GM18507 (cell line): ENCODE results near the gene FXR2.
A peak's percentile ranks its signal among the peaks of the same experiment; 100 is the strongest.

Experiments
- DNase-seq: peaks from one replicate; pipeline ENCODE4 v3.0.0; 2011; ENCODE audit warnings: low read depth; ENCODE audit not compliant: insufficient read length; ENCODE audit errors: extremely low spot score
- FAIRE-seq: peaks from 2 replicates; lab custom pipeline; 2011; peaks lifted over from hg19 to GRCh38; lab: Jason Lieb, UNC

FXR2 gene

DNA sequence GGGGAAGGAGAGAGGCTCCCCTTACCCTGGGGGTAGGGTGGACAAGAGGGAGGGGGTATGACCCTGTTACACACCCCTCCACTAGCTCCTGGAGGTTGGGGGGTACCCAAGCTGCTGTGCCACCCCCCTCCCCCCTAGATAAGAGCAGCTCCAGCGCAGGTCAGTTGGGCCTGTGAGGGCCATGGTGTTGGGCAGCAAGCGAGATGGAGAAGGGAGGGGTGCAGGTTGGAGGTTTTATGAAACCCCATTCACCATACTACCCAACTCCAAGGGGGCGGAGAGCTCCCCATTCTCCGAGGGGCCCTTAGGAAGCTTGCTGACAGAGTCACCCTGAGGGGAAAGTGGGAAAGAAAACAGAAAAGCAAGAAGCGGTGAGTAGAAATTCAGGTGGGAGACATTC is 23.1 kb downstream of the FXR2 start:
- FAIRE-seq (no peak), DNase-seq (no peak)

GRCh38 chr17:7590743-7591142 is 24.0 kb downstream of the FXR2 start:
- DNase-seq (no peak), FAIRE-seq (no peak)

DNA sequence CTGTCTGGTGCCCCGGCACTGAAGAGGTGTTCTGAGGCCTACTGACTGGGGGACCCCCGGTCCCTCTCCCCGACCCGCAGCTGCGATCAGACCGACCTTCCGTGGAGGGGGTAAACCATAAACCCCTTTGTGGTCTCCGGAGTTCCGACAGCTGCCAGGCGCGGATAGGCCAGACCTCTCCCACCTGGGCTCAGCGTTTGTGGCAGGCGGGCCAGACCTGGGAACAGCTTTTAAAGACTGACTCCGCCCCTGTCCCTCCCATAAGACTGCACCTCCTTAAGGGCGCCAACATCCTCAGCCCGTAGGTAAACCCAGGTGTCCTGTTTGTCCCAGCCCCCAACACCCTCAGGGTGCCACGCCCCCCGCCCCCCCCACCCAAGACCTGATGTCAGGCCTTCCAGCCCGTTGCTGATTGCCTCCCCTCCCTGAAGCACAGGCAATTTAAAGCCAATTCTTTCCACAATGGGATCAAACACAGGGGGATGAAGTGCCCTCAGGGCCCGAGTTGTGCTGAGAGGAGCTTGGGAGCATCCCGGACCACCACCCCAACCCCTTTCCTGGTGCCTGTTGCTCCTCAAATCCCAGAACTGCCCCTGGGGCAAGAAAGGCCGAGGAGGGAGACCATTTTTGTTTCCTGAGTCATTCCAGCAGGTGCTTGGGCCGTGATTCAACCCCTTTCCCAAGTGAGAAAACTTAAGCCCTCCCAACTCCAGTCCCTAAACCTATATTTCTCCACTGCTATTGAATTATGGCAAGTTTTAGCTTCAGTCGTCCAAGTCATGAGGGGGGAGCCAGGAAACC is 24.6 kb downstream of the FXR2 start, which contains the start of gene SOX15:
Gene SOX15, minus strand, starts transcription at position 204 of the 801 bp plus-strand sequence. CDS start 418 bp downstream, outside the sequence.
- DNase-seq (no peak), FAIRE-seq (no peak)

- DNase-seq = peak; percentile 62
- peak; percentile 72 for FAIRE-seq
These were observed 25.4 kb downstream of the FXR2 start for GRCh38 chr17:7589204-7589868.

GRCh38 chr17:7588553-7589203 is 26.0 kb downstream of the FXR2 start:
- DNase-seq = no peak
- no peak for FAIRE-seq

- no peak for FAIRE-seq
- DNase-seq = no peak
These were observed 27.1 kb downstream of the FXR2 start for GRCh38 chr17:7587420-7588151.

DNA sequence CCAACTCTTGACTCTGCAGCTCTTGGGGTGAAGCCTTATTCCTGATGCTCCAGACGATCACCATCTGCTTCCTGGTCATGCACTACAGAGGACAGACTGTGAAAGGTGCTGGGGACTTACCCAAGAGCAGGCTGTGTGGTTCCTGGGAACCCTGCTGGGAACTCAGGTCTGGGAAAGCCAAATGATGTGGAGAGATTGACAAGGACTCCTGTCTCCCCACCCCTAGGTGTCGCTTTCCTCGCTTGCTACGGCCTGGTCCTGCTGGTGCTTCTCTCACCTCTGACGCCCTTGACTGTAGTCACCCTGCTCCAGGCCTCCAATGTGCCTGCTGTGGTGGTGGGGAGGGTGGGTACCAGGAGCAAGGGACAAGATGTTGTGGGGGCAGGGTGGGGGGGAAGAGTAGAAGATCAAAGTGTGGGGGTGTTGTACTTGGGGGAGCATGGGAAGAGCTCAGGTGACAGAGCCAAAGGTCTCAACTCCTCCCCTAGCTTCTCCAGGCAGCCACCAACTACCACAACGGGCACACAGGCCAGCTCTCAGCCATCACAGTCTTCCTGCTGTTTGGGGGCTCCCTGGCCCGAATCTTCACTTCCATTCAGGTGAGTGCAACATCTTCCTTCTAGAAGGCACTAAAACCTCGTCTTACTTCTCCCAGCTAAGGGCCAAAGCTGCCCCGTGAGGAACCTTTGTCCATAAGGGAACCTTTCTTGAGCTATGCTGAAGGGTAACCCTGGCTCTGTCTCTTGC is 27.9 kb downstream of the FXR2 start:
- FAIRE-seq (peak; percentile 36), DNase-seq (no peak)

DNA sequence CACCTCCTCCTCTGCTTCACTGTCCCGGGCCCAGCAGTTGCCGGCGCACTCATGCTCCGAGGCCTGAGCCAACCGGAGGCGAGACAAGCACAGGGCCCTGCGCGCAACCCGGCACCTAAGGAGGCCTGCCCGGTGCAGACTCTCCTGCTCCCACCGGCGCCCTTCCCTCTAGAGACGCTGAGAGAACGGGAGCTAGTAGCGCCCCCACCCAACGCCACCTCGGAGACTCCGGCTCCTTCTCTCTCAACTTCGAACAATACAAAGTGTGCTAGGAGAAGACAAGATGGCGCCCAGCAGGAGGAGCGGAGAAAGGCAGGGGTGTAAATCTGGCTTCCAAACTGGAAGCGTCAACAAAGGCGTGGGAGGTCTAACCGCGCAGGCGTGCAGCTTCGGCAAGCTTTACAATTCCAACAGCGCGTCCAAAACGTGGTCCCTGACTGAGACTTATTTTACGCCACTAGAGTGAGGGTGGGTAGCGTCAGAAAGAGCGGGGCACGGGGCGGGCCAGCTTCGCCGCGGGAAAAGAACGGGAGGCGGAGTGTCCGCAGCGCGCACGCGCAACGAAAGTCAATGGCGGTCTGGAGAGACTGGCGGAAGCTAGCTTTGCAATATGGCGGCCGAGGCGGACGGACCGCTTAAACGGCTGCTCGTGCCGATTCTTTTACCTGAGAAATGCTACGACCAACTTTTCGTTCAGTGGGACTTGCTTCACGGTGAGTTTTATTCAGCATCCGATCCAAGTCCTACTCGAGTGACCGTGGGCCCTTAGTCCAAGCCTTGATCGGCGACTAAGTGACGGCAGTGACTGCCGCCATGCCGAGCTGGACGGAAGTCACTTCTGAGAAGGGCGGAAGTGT is 31.2 kb downstream of the FXR2 start, which contains the start of gene MPDU1:
Gene MPDU1, plus strand, starts transcription at position 600 of the 857 bp plus-strand sequence. Its CDS starts 11 bp downstream, at position 611.
- DNase-seq (peak; percentile 87), FAIRE-seq (peak; percentile 97)

DNA sequence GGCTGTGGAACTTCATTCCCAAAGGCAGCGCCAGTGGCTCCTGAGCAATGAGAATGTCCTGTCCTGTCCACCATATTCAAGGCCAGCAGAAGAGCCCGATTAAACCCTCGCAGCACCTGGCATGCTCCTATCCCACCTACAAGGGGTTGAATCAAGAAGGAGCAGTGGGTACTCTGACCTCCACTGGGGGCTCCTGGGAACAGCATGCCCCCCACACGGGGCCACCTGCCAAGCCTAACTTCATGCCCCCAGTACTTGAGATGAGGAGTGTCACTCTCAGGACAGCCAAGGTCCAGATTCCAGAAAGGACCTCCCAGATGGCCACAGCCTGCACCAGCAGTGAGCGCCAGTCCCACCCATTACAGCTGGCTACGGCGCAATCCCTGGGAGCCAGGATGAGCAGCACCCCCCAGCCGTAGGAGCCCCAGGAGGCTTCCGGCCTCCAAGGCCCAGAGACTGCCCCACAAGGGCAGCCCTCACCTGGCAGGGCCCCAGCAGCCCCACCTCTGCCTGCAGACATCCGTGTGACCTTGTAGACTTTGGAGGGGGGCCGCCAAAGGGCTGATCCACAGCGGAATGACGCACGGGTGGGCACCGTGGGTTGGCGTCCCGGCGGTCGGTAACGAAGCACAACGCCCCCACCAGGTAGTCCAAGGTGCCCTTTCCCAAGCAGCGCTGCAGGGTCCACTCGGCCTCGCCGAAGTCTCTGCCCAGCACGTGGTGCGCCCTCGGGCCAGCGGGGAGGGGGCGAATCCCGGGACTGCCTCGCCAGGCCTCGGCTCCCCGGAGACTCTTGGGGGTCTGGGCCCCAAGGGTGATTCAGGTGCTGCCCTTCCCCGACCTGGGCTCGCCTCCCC is 32.1 kb downstream of the FXR2 start:
- FAIRE-seq (no peak), DNase-seq (no peak)

DNA sequence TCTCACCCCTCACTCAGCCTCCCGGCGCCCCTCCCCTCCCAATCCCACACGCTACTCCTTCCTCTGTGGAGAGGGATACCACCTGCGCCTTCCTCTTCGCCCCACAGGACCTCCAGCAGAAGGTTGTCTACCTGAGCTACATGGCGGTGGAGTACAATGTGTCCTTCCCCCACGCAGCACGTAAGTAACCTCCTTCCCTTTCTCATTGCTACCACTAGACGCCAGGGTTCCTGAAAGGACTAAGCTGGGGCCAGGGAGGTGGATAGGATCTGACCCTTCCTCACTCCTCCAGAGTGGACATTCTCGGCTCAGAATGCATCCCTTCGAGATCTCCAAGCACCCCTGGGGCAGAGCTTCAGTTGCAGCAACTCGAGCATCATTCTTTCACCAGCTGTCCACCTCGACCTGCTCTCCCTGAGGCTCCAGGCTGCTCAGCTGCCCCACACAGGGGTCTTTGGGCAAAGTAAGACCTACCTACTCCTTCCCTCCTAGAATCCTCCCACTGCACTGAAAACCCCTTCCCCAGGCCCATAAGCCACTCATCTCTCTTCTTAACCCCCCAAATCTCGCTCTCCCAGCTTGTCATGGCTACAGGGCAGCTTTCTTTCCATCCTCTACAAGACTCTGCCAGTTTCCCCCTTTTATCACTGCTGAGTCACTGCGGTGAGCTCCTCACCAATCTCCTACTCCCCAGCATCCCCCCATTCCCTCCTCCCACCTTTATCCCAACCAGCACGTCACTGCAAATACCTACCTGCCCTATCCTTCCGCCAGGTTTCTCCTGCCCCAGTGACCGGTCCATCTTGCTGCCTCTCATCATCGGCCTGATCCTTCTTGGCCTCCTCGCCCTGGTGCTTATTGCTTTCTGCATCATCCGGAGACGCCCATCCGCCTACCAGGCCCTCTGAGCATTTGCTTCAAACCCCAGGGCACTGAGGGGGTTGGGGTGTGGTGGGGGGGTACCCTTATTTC is 33.8 kb downstream of the FXR2 start:
- DNase-seq (no peak), FAIRE-seq (no peak)

DNA sequence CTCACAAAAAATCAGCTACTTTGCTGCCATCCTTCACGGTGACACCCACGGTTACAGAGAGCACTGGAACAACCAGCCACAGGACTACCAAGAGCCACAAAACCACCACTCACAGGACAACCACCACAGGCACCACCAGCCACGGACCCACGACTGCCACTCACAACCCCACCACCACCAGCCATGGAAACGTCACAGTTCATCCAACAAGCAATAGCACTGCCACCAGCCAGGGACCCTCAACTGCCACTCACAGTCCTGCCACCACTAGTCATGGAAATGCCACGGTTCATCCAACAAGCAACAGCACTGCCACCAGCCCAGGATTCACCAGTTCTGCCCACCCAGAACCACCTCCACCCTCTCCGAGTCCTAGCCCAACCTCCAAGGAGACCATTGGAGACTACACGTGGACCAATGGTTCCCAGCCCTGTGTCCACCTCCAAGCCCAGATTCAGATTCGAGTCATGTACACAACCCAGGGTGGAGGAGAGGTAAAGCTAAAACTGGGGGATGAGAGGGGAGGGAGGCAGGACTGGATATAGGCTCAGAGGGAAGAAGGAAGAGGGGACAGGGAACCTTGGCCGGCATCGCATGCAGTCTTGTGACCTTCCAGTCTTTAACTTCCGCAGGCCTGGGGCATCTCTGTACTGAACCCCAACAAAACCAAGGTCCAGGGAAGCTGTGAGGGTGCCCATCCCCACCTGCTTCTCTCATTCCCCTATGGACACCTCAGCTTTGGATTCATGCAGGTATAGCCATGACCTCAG is 34.7 kb downstream of the FXR2 start:
- DNase-seq (no peak), FAIRE-seq (no peak)

DNA sequence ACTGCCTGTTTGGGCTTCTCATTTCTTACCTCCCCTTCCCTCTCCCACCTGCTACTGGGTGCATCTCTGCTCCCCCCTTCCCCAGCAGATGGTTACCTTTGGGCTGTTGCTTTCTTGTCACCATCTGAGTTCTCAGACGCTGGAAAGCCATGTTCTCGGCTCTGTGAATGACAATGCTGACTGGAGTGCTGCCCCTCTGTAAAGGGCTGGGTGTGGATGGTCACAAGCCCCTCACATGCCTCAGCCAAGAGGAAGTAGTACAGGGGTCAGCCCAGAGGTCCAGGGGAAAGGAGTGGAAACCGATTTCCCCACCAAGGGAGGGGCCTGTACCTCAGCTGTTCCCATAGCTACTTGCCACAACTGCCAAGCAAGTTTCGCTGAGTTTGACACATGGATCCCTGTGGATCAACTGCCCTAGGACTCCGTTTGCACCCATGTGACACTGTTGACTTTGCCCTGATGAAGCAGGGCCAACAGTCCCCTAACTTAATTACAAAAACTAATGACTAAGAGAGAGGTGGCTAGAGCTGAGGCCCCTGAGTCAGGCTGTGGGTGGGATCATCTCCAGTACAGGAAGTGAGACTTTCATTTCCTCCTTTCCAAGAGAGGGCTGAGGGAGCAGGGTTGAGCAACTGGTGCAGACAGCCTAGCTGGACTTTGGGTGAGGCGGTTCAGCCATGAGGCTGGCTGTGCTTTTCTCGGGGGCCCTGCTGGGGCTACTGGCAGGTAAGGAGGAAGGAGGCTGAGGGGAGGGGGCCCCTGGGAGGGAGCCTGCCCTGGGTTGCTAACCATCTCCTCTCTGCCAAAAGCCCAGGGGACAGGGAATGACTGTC is 35.5 kb downstream of the FXR2 start, which contains the start of gene CD68:
Gene CD68, plus strand, starts transcription at position 638 of the 833 bp plus-strand sequence. Its CDS starts 40 bp downstream, at position 678.
- peak; percentile 92 for FAIRE-seq
- DNase-seq = peak; percentile 63

GRCh38 chr17:7577327-7578199 is 37.1 kb downstream of the FXR2 start:
- DNase-seq (no peak), FAIRE-seq (no peak)
